B cell (primary cell): ENCODE measurements around the gene RALY. TPM values are rescaled to one million over a fixed set of nuclear protein-coding genes. Genes with fewer than 3 reads are reported as not detected.

Experiments
- ATAC-seq: fragments of 200-7000 bp; cut with Tn5 transposase; one replicate; pipeline ENCODE4 v1.10.0; 2021; ENCODE audit warnings: low read depth, mild to moderate bottlenecking, moderate number of reproducible peaks, moderate library complexity
- CTCF ChIA-PET: fragments of 350-600 bp; sonication (Branson Sonifier 250); formaldehyde crosslinking; loops from one replicate; lab custom pipeline; 2021; ENCODE audit warnings: antibody characterized with exemption, inconsistent platforms; lab: Charles Lee
- POLR2A ChIA-PET: fragments of 350-600 bp; sonication (Branson Sonifier 250); formaldehyde crosslinking; loops from one replicate; lab custom pipeline; 2021; ENCODE audit warnings: antibody characterized with exemption; lab: Charles Lee
- DNase-seq: peaks from one replicate; pipeline ENCODE4 v3.0.0; 2013
- H2AFZ ChIP-seq: 2 replicates; pipeline ENCODE4 v1.6.1; 2012; ENCODE audit warnings: mild to moderate bottlenecking, low read depth, low read length; ENCODE audit not compliant: insufficient read depth, poor library complexity, severe bottlenecking
- H3K27ac ChIP-seq, 2 donors: 1 replicate in 1 of 2; 2 replicates in 1 of 2; pipeline ENCODE4 v1.5.1; 2012 to 2013; ENCODE audit warnings: low read length in 2 of 2, mild to moderate bottlenecking in 2 of 2, moderate library complexity in 1 of 2
- H3K27me3 ChIP-seq, 4 experiments: fragments of 200-600 bp in 1 of 4; sonication (generic) in 1 of 4; replicated peaks in 1 of 4; 1 replicate in 2 of 4; 2 replicates in 2 of 4; pipeline versions ENCODE4 v1.6.1 to v1.7.0; 2013 to 2016; ENCODE audit warnings: low read length in 3 of 4, mild to moderate bottlenecking in 2 of 4, mixed read lengths in 1 of 4, moderate library complexity in 1 of 4; ENCODE audit not compliant: insufficient read depth in 4 of 4, control insufficient read depth in 3 of 4; ENCODE audit errors: control extremely low read depth in 1 of 4
- H3K36me3 ChIP-seq, 2 experiments: replicated peaks in 1 of 2; 1 replicate in 1 of 2; 2 replicates in 1 of 2; pipeline versions ENCODE4 v1.6.1 to v1.7.1; 2013; ENCODE audit warnings: low read length in 1 of 2; ENCODE audit not compliant: insufficient read depth in 2 of 2, control insufficient read depth in 1 of 2; ENCODE audit errors: control extremely low read depth in 1 of 2, extremely low read depth in 1 of 2
- H3K4me1 ChIP-seq, 2 donors: fragments of 200-600 bp in 1 of 2; sonication (generic) in 1 of 2; 1 replicate in 1 of 2; 2 replicates in 1 of 2; pipeline versions ENCODE4 v1.5.1 to v1.6.1; 2013 to 2017; ENCODE audit warnings: low read length in 2 of 2; ENCODE audit not compliant: control insufficient read depth in 2 of 2, insufficient read depth in 2 of 2
- H3K4me2 ChIP-seq: replicated peaks from 2 replicates; pipeline ENCODE3; 2012; ENCODE audit warnings: mild to moderate bottlenecking, low read depth, low read length; ENCODE audit not compliant: poor library complexity, severe bottlenecking
- H3K4me3 ChIP-seq, 5 experiments: fragments of 200-600 bp in 1 of 5; sonication (generic) in 1 of 5; 1 replicate in 3 of 5; 2 replicates in 2 of 5; pipeline versions ENCODE4 v1.5.1 to v1.7.0; 2011 to 2016; ENCODE audit warnings: low read length in 4 of 5, mild to moderate bottlenecking in 4 of 5, low read depth in 2 of 5, control low read depth in 1 of 5, moderate library complexity in 1 of 5; ENCODE audit not compliant: insufficient read depth in 1 of 5; ENCODE audit errors: control extremely low read depth in 1 of 5, extremely low read depth in 1 of 5
- H3K79me2 ChIP-seq: fragments of 200-600 bp; sonication (generic); one replicate; pipeline ENCODE4 v1.6.0; 2016; ENCODE audit warnings: low read length; ENCODE audit not compliant: control insufficient read depth, insufficient read depth
- H3K9ac ChIP-seq: fragments of 200-600 bp; sonication (generic); 2 replicates; pipeline ENCODE4 v1.6.1; 2017; ENCODE audit warnings: mild to moderate bottlenecking, low read length, moderate library complexity
- H3K9me3 ChIP-seq, 3 donors: one replicate each; pipeline versions ENCODE4 v1.6.1 to v1.7.1; 2013; ENCODE audit warnings: low read length in 2 of 3; ENCODE audit not compliant: control insufficient read depth in 2 of 3, insufficient read depth in 1 of 3; ENCODE audit errors: control extremely low read depth in 1 of 3
- H4K20me1 ChIP-seq: 2 replicates; pipeline ENCODE4 v1.6.0; 2012; ENCODE audit warnings: mild to moderate bottlenecking, low read length; ENCODE audit not compliant: insufficient read depth, control insufficient read depth, poor library complexity, severe bottlenecking
- H3K27ac Mint-ChIP-seq: one replicate; pipeline ENCODE4 v1.8.0; 2021; ENCODE audit warnings: mixed read lengths
- H3K27me3 Mint-ChIP-seq: one replicate; pipeline ENCODE4 v1.8.0; 2021; ENCODE audit warnings: mixed read lengths
- H3K4me1 Mint-ChIP-seq: one replicate; pipeline ENCODE4 v1.8.0; 2021; ENCODE audit warnings: mixed read lengths
- H3K4me3 Mint-ChIP-seq: one replicate; pipeline ENCODE4 v1.8.0; 2021; ENCODE audit warnings: mixed read lengths
- H3K9me3 Mint-ChIP-seq: one replicate; pipeline ENCODE4 v1.8.0; 2022; ENCODE audit warnings: mixed read lengths; ENCODE audit not compliant: insufficient read depth
- CTCF ChIP-seq: fragments of 200-600 bp; IDR thresholded peaks from one replicate; pipeline ENCODE4 v1.8.0; 2022; ENCODE audit warnings: antibody characterized with exemption, mild to moderate bottlenecking
- EZH2 ChIP-seq: IDR thresholded peaks from 2 replicates; pipeline ENCODE4 v1.6.1; 2012; ENCODE audit warnings: borderline replicate concordance, low read depth, mild to moderate bottlenecking, moderate library complexity, low read length; ENCODE audit not compliant: insufficient read depth, poor library complexity, severe bottlenecking
- WGBS: methylation state at CpG from one replicate; pipeline ENCODE4 v1.1.5; 2013; ENCODE audit warnings: missing lambda C conversion rate; ENCODE audit not compliant: insufficient coverage; 5-methylcytosine and 5-hydroxymethylcytosine counted together
- intact Hi-C: fragments of 100-400 bp; cut with micrococcal nuclease; formaldehyde crosslinking; loops from one replicate; pipeline ENCODE4 v1.10.0; 2022
- polyA plus RNA-seq: library from polyadenylated mRNA; depleted of rRNA; stranded (reverse); fragments of >200 nt; gene quantifications from 2 replicates; pipeline ENCODE4 v1.2.3, GENCODE V29; 2012
- total RNA-seq, 2 donors: library from RNA; stranded (reverse); fragments of 120-200 nt in 1 of 2; gene quantifications; 1 replicate in 1 of 2; 2 replicates in 1 of 2; pipeline versions ENCODE4 v1.2.3 to v1.2.4, GENCODE V29; 2013 to 2022

RALY gene
- total and polyA plus RNA-seq, 2 donors (not counting 1 experiment from before 2014, with no cell fraction given) = 89.8 to 94.4 TPM

GRCh38 chr20:34065260-34065659, 71.5 kb downstream of the RALY start:
- peaks cover 79% of the 10 kb centered on the region for H4K20me1 ChIP-seq
- no peaks in the 10 kb centered on the region for H3K9me3 ChIP-seq
- Mint-ChIP-seq H3K4me3 (no peak overlapping the region), H3K4me1 (peaks cover 33% of the 10 kb centered on the region), H3K27me3 (no peaks in the 10 kb centered on the region), H3K9me3 (no peaks in the 10 kb centered on the region), H3K27ac (no peak overlapping the region)
- H3K9ac ChIP-seq = no peak overlapping the region
- H3K36me3 ChIP-seq = peaks cover 0 to 42% of the 10 kb centered on the region in 2 experiments
- H3K4me1 ChIP-seq = peaks cover 9 to 13% of the 10 kb centered on the region in 2 donors
- H3K79me2 ChIP-seq = peaks cover 72% of the 10 kb centered on the region
- no peaks in the 10 kb centered on the region for H3K27me3 ChIP-seq
- no peak overlapping the region for H3K4me2 ChIP-seq
- WGBS = 80% methylated on average over 2 of the region's 2 CpGs
- no peak for DNase-seq
- intact Hi-C loops = loop anchor here (5.0 kb wide), 1 partner anchor 398 kb away; the partner anchor contains the start of gene ACTL10
- no peak overlapping the region for H3K27ac ChIP-seq
- H3K4me3 ChIP-seq = no peak overlapping the region
- ATAC-seq = no peak
- POLR2A ChIA-PET = no interaction called here
- no peak overlapping the region for H2AFZ ChIP-seq
- TF ChIP-seq EZH2 = no peak
- no peak for TF ChIP-seq CTCF
- CTCF ChIA-PET = interaction anchor here (1.2 to 9.9 kb wide), 2 partner anchors 8 to 148 kb away, joined by 3 to 139 read pairs; no protein-coding TSS in a partner anchor

GRCh38 chr20:34066476-34067090, 72.9 kb downstream of the RALY start:
- H3K27me3 ChIP-seq = no peaks in the 10 kb centered on the region
- H3K4me2 ChIP-seq = no peak overlapping the region
- H2AFZ ChIP-seq = no peak overlapping the region
- no peak overlapping the region for H3K9ac ChIP-seq
- peaks cover 9 to 13% of the 10 kb centered on the region in 2 donors for H3K4me1 ChIP-seq
- peaks cover 77% of the 10 kb centered on the region for H4K20me1 ChIP-seq
- CTCF ChIA-PET = interaction anchor here (1.2 to 9.9 kb wide), 3 partner anchors 10 to 150 kb away, joined by 3 to 139 read pairs (median 4); no protein-coding TSS in a partner anchor
- no peak overlapping the region for H3K27ac Mint-ChIP-seq
- H3K27me3 Mint-ChIP-seq = no peaks in the 10 kb centered on the region
- H3K79me2 ChIP-seq = peaks cover 72% of the 10 kb centered on the region
- ATAC-seq = no peak
- POLR2A ChIA-PET = no interaction called here
- intact Hi-C loops = loop anchor here (5.0 kb wide), 1 partner anchor 399 kb away; the partner anchor contains the start of gene ACTL10
- WGBS = 93% methylated on average over 3 of the region's 3 CpGs
- H3K4me3 Mint-ChIP-seq = no peak overlapping the region
- peaks cover 0 to 40% of the 10 kb centered on the region in 2 experiments for H3K36me3 ChIP-seq
- no peak overlapping the region for H3K27ac ChIP-seq
- TF ChIP-seq EZH2 = no peak
- TF ChIP-seq CTCF = no peak
- no peak overlapping the region for H3K4me3 ChIP-seq
- DNase-seq = no peak
- peaks cover 26% of the 10 kb centered on the region for H3K4me1 Mint-ChIP-seq
- H3K9me3 ChIP-seq = no peaks in the 10 kb centered on the region
- no peaks in the 10 kb centered on the region for H3K9me3 Mint-ChIP-seq
